Esophagus muscularis mucosa (tissue), 4 donors: ENCODE results near the gene ZCCHC17. TPM values are rescaled to one million over a fixed set of nuclear protein-coding genes. Genes with fewer than 3 reads are reported as not detected.
A peak's percentile ranks its signal among the peaks of the same experiment; 100 is the strongest.

Experiments used
- DNase-seq: peaks from one replicate; pipeline ENCODE4 v3.0.0-alpha.2; 2017; ENCODE audit errors: extremely low spot score
- H3K27ac ChIP-seq, 4 donors: fragments of 200-600 bp; sonication (generic); replicated peaks in 1 of 4; 1 replicate in 3 of 4; 2 replicates in 1 of 4; pipeline ENCODE4 v1.5.1; 2016 to 2019; ENCODE audit warnings: mild to moderate bottlenecking in 1 of 4
- H3K27me3 ChIP-seq, 4 donors: fragments of 200-600 bp; sonication (generic); one replicate each; pipeline versions ENCODE4 v1.5.1 to v1.6.0; 2016 to 2019
- H3K36me3 ChIP-seq, 4 donors: fragments of 200-600 bp; sonication (generic); one replicate each; pipeline ENCODE4 v1.5.1; 2016 to 2019
- H3K4me1 ChIP-seq, 4 donors: fragments of 200-600 bp; sonication (generic); one replicate each; pipeline ENCODE4 v1.5.1; 2016 to 2019
- H3K4me3 ChIP-seq, 4 donors: fragments of 200-600 bp; sonication (generic); 1 replicate in 2 of 4; 2 replicates in 2 of 4; pipeline ENCODE4 v1.5.1; 2016 to 2019; ENCODE audit warnings: mild to moderate bottlenecking in 4 of 4, moderate library complexity in 1 of 4
- H3K9me3 ChIP-seq, 4 donors: fragments of 200-600 bp; sonication (generic); 1 replicate in 3 of 4; 2 replicates in 1 of 4; pipeline ENCODE4 v1.5.1; 2016 to 2019
- EP300 ChIP-seq: sonication (generic); formaldehyde crosslinking; IDR thresholded peaks from one replicate; pipeline ENCODE4 v1.6.1; 2017; ENCODE audit warnings: antibody characterized with exemption
- POLR2A ChIP-seq: fragments of 450-650 bp; IDR thresholded peaks from one replicate; pipeline ENCODE4 v1.6.1; 2017; ENCODE audit warnings: antibody characterized with exemption, moderate library complexity, mild to moderate bottlenecking, low read depth
- POLR2AphosphoS5 ChIP-seq, 2 donors: sonication (generic); formaldehyde crosslinking; IDR thresholded peaks; one replicate each; pipeline ENCODE4 v1.6.1; 2017; ENCODE audit warnings: antibody characterized with exemption in 2 of 2
- WGBS: methylation state at CpG from one replicate; pipeline ENCODE4 v1.1.5; 2018; 5-methylcytosine and 5-hydroxymethylcytosine counted together
- intact Hi-C: fragments of 100-400 bp; cut with DNase I; formaldehyde crosslinking; loops from one replicate; pipeline ENCODE4 v1.15.1; 2023
- total RNA-seq, 4 donors: library from RNA; depleted of rRNA; stranded (reverse); fragments of >200 nt; gene quantifications; one replicate each; pipeline versions ENCODE4 v1.1.0 to v1.2.1, GENCODE V29; 2016
- TF ChIP-seq, protein P1 (sequence below), 3 experiments: fragments of 200-600 bp in 2 of 3; fragments of 450-650 bp in 1 of 3; sonication (generic) in 2 of 3; IDR thresholded peaks; one replicate each; pipeline ENCODE4 v1.5.1; 2017 to 2019; ENCODE audit warnings: antibody characterized with exemption in 3 of 3, mild to moderate bottlenecking in 2 of 3, moderate library complexity in 1 of 3

Gene ZCCHC17
- total RNA-seq, 4 donors from 2014 or later = 20.9 to 29.6 (median 26.1) TPM

DNA sequence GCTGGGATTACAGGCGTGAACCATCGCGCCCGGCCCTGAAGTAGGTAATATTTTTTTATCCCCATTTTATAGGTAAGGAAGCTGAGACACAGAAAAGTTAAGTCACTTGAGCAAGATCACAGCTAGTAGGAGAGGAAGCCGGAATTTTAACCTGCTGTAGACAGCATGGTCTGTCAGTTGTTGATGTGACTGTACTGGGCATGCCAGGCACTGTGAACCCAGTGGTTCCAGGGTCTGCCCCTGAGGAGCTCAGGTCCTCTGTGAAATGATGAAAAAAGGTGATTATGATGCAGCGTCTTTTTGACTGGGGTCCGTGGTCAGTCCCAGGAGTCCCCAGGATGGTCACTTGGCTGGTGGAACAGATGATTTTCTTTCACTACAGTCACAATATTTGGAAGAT, 92.8 kb downstream of the ZCCHC17 start:
- H3K4me1 ChIP-seq = peaks cover 4 to 6% (median 5%) of the 10 kb centered on the region in 4 donors
- TF ChIP-seq EP300 = no peak
- TF ChIP-seq, protein P1, sequence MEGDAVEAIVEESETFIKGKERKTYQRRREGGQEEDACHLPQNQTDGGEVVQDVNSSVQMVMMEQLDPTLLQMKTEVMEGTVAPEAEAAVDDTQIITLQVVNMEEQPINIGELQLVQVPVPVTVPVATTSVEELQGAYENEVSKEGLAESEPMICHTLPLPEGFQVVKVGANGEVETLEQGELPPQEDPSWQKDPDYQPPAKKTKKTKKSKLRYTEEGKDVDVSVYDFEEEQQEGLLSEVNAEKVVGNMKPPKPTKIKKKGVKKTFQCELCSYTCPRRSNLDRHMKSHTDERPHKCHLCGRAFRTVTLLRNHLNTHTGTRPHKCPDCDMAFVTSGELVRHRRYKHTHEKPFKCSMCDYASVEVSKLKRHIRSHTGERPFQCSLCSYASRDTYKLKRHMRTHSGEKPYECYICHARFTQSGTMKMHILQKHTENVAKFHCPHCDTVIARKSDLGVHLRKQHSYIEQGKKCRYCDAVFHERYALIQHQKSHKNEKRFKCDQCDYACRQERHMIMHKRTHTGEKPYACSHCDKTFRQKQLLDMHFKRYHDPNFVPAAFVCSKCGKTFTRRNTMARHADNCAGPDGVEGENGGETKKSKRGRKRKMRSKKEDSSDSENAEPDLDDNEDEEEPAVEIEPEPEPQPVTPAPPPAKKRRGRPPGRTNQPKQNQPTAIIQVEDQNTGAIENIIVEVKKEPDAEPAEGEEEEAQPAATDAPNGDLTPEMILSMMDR (IDR thresholded peaks at IDR 0.05) = no peak
- TF ChIP-seq POLR2A = no peak
- TF ChIP-seq POLR2AphosphoS5 (IDR thresholded peaks at IDR 0.05) = no peak
- no peak overlapping the region for H3K27ac ChIP-seq
- WGBS = 91% methylated on average over 7 of the region's 7 CpGs
- peaks cover 0 to 8% (median 0%) of the 10 kb centered on the region in 4 donors for H3K27me3 ChIP-seq
- intact Hi-C loops = no loop called here
- H3K36me3 ChIP-seq = no peaks in the 10 kb centered on the region
- no peak overlapping the region for H3K4me3 ChIP-seq
- DNase-seq = no peak
- H3K9me3 ChIP-seq = no peaks in the 10 kb centered on the region

DNA sequence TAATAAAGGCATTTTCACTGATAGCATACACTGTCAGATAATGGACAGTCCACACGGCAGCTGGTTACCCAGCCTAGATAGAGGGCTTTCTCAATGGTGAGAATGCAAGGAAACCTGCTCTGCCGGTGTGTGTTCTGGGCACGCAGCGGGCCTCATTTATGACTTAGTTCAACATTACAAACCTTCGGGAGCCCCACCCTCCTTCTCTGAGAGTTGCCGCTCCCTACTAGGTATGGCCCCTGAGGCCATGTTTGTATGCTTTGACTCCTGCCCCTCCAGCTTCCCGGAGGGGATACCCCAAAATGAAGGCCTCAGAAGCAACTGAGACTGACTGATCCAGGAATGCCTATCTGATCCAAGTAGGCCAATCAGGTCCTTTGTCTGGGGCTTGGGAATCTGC, 93.2 kb downstream of the ZCCHC17 start:
- Histone ChIP-seq H3K9me3 (no peaks in the 10 kb centered on the region), H3K27ac (no peak overlapping the region)

DNA sequence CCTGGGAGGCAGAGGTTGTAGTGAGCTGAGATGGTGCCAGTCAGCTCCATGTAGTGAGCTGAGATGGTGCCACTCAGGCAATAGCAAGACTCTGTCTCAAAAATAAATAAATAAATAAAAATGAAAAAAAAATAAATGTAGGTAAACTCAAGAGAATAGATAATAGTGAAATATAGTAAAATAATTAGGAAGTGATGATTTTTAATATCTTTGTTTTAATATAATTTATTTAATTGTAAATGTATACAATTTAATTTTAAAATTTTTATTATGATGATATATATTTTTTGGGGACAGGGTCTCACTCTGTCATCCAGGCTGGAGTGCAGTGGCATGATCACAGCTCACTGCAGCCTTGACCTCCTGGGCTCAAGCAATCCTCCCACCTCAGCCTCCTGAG, 96.6 kb downstream of the ZCCHC17 start:
- TF ChIP-seq, protein P1 (IDR thresholded peaks at IDR 0.05) = no peak
- TF ChIP-seq POLR2A (no peak), EP300 (no peak), POLR2AphosphoS5 (IDR thresholded peaks at IDR 0.05) (no peak)
- Histone ChIP-seq H3K36me3 (no peaks in the 10 kb centered on the region), H3K9me3 (no peaks in the 10 kb centered on the region), H3K4me1 (peaks cover 8 to 11% (median 11%) of the 10 kb centered on the region in 4 donors), H3K27me3 (no peaks in the 10 kb centered on the region), H3K27ac (no peak overlapping the region), H3K4me3 (no peak overlapping the region)
- DNase-seq = no peak
- intact Hi-C loops = no loop called here

More for the DNA sequence above, 93.2 kb downstream of the ZCCHC17 start:
- DNase-seq = no peak
- peaks cover 8 to 10% (median 9%) of the 10 kb centered on the region in 4 donors for H3K4me1 ChIP-seq
- 86% methylated on average over 5 of the region's 7 CpGs for WGBS
- intact Hi-C loops = no loop called here
- no peak overlapping the region for H3K4me3 ChIP-seq
- peaks cover 0 to 8% (median 0%) of the 10 kb centered on the region in 4 donors for H3K27me3 ChIP-seq
- TF ChIP-seq, protein P1 (IDR thresholded peaks at IDR 0.05) = no peak
- TF ChIP-seq EP300 (no peak), POLR2A (no peak), POLR2AphosphoS5 (IDR thresholded peaks at IDR 0.05) (no peak)
- no peaks in the 10 kb centered on the region for H3K36me3 ChIP-seq

DNA sequence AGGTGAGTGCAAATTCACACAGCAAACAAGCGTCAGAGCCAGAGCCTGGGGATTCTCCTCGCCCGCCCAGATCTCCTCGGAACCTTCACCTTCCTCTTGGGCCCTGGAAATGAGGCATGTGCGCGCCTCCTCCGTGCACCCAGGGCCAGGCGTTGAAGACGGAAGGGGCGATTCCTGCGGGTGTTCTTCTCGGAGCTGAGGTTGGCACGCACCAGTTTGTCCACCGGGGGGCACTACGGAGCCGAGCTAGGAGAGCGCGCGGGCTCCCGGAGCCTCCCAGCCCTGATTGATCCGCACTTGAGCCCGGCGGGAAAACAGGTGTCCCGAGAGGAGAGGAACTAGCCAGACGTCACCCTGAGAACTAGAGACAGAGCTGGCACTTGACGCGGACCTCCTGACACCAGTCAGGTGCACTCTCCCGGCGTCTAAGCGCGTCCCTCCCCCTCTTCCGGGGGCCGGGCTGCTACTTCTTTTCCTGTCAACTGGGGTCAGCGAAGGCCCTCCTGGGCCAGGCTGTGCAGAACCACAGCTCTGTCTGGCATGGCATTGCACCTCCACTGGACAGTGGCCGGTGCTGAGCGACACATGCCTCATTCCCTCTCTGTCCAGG, 97.9 kb downstream of the ZCCHC17 start:
- H3K27me3 ChIP-seq = no peaks in the 10 kb centered on the region
- peaks cover 8 to 11% (median 11%) of the 10 kb centered on the region in 4 donors for H3K4me1 ChIP-seq
- TF ChIP-seq, protein P1 (IDR thresholded peaks at IDR 0.05) = peak; percentile 81 to 87 (median 82)
- TF ChIP-seq EP300 (no peak), POLR2A (no peak), POLR2AphosphoS5 (IDR thresholded peaks at IDR 0.05) (peak in 1 of 2 donors; percentile 34)
- H3K9me3 ChIP-seq = no peaks in the 10 kb centered on the region
- DNase-seq = no peak
- 5% methylated on average over 7 of the region's 36 CpGs for WGBS
- H3K36me3 ChIP-seq = no peaks in the 10 kb centered on the region
- peak overlapping the region; percentile 40 to 58 (median 46) for H3K4me3 ChIP-seq
- intact Hi-C loops = loop anchor here (2.0 to 5.0 kb wide), 2 partner anchors 28 to 153 kb away; no protein-coding TSS in a partner anchor
- no peak overlapping the region for H3K27ac ChIP-seq
